Suprapubic skin (tissue), 3 donors: ENCODE measurements around the gene FGF16.

ENCODE experiments used
- POLR2A ChIP-seq, 2 donors: fragments of 450-650 bp; IDR thresholded peaks; one replicate each; pipeline ENCODE4 v1.6.1; 2017; ENCODE audit warnings: antibody characterized with exemption in 2 of 2, mild to moderate bottlenecking in 2 of 2, moderate library complexity in 2 of 2
- TF ChIP-seq, protein P1 (sequence below), 2 donors: fragments of 200-600 bp in 1 of 2; fragments of 450-650 bp in 1 of 2; sonication (generic) in 1 of 2; IDR thresholded peaks; one replicate each; pipeline ENCODE4 v1.5.1; 2016 to 2019; ENCODE audit warnings: antibody characterized with exemption in 2 of 2, mild to moderate bottlenecking in 1 of 2, moderate library complexity in 1 of 2

- TF ChIP-seq, protein P1, sequence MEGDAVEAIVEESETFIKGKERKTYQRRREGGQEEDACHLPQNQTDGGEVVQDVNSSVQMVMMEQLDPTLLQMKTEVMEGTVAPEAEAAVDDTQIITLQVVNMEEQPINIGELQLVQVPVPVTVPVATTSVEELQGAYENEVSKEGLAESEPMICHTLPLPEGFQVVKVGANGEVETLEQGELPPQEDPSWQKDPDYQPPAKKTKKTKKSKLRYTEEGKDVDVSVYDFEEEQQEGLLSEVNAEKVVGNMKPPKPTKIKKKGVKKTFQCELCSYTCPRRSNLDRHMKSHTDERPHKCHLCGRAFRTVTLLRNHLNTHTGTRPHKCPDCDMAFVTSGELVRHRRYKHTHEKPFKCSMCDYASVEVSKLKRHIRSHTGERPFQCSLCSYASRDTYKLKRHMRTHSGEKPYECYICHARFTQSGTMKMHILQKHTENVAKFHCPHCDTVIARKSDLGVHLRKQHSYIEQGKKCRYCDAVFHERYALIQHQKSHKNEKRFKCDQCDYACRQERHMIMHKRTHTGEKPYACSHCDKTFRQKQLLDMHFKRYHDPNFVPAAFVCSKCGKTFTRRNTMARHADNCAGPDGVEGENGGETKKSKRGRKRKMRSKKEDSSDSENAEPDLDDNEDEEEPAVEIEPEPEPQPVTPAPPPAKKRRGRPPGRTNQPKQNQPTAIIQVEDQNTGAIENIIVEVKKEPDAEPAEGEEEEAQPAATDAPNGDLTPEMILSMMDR (IDR thresholded peaks at IDR 0.05), result no peak
- no peak for TF ChIP-seq POLR2A (IDR thresholded peaks at IDR 0.05)
Observed at GRCh38 chrX:77453190-77453589, 6.0 kb downstream of the FGF16 start.
